A673 (cell line): ENCODE data around the gene LEMD1. TPM values are rescaled to one million over a fixed set of nuclear protein-coding genes. Genes with fewer than 3 reads are reported as not detected.

Experiments
- BruUV-seq: library from RNA; stranded (reverse); fragments of 400-500 nt; replicated peaks from 2 replicates; lab custom pipeline; 2021; lab: Mats Ljungman, UMichigan
- CTCF ChIA-PET: fragments of 300-600 bp; sonication (Branson Sonifier 250); formaldehyde crosslinking; loops from one replicate; lab custom pipeline; 2022; ENCODE audit warnings: antibody characterized with exemption; lab: Charles Lee
- POLR2A ChIA-PET: fragments of 300-600 bp; sonication (Branson Sonifier 250); formaldehyde crosslinking; loops from one replicate; lab custom pipeline; 2022; ENCODE audit warnings: antibody characterized with exemption; ENCODE audit not compliant: low non-redundant PET; lab: Charles Lee
- DNase-seq: peaks from one replicate; pipeline ENCODE4 v3.0.0-alpha.2; 2015; ENCODE audit warnings: low spot score
- H3K27ac ChIP-seq: fragments of 200-600 bp; sonication (generic); 2 replicates; pipeline ENCODE4 v1.5.1; 2016; ENCODE audit warnings: mixed run types, low read depth, mild to moderate bottlenecking, mixed read lengths, antibody characterized with exemption, low read length; ENCODE audit not compliant: poor library complexity, severe bottlenecking
- H3K27me3 ChIP-seq: fragments of 200-600 bp; sonication (generic); replicated peaks from 2 replicates; pipeline ENCODE4 v1.6.1; 2017; ENCODE audit warnings: mixed run types, low read depth, mild to moderate bottlenecking, mixed read lengths, antibody characterized with exemption, low read length; ENCODE audit not compliant: insufficient read depth, poor library complexity
- H3K36me3 ChIP-seq: fragments of 200-600 bp; sonication (generic); 2 replicates; pipeline ENCODE4 v1.6.1; 2016; ENCODE audit warnings: mixed run types, mild to moderate bottlenecking, mixed read lengths, antibody characterized with exemption, low read length; ENCODE audit not compliant: insufficient read depth, poor library complexity, severe bottlenecking
- H3K4me1 ChIP-seq: fragments of 200-600 bp; sonication (generic); 2 replicates; pipeline ENCODE4 v1.6.1; 2017; ENCODE audit warnings: mixed run types, mild to moderate bottlenecking, mixed read lengths, antibody characterized with exemption, low read length; ENCODE audit not compliant: insufficient read depth, poor library complexity, severe bottlenecking
- H3K4me3 ChIP-seq: fragments of 200-600 bp; sonication (generic); 2 replicates; pipeline ENCODE4 v1.5.1; 2016; ENCODE audit warnings: low read depth, mixed run types, mild to moderate bottlenecking, mixed read lengths, low read length; ENCODE audit not compliant: poor library complexity, severe bottlenecking
- H3K9me3 ChIP-seq: fragments of 200-600 bp; sonication (generic); 2 replicates; pipeline ENCODE4 v1.6.1; 2016; ENCODE audit warnings: mixed run types, low read depth, mild to moderate bottlenecking, mixed read lengths, antibody characterized with exemption, low read length; ENCODE audit not compliant: poor library complexity, severe bottlenecking
- EZH2 ChIP-seq: fragments of 200-600 bp; sonication (generic); IDR thresholded peaks from 2 replicates; pipeline ENCODE4 v1.6.1; 2017; ENCODE audit warnings: borderline replicate concordance, low read depth, mild to moderate bottlenecking, mixed read lengths, antibody characterized with exemption, low read length; ENCODE audit not compliant: poor library complexity, severe bottlenecking
- intact Hi-C: fragments of 100-400 bp; cut with micrococcal nuclease; formaldehyde crosslinking; loops from one replicate; pipeline ENCODE4 v1.10.0; 2022; ENCODE audit not compliant: unreplicated experiment
- total RNA-seq: library from RNA; stranded (reverse); gene quantifications from 2 replicates; pipeline ENCODE4 v1.2.3, GENCODE V29; 2021
- TF ChIP-seq, protein P1 (sequence below): fragments of 300-800, 200-600 bp; sonication (generic); conservative IDR thresholded peaks from 2 replicates; pipeline ENCODE4 v1.5.1; 2017; ENCODE audit warnings: low read depth, mild to moderate bottlenecking, antibody characterized with exemption, low read length, moderate library complexity, mixed read lengths

Gene LEMD1
- total RNA-seq, 1 experiment from 2014 or later: 1.5 TPM

DNA sequence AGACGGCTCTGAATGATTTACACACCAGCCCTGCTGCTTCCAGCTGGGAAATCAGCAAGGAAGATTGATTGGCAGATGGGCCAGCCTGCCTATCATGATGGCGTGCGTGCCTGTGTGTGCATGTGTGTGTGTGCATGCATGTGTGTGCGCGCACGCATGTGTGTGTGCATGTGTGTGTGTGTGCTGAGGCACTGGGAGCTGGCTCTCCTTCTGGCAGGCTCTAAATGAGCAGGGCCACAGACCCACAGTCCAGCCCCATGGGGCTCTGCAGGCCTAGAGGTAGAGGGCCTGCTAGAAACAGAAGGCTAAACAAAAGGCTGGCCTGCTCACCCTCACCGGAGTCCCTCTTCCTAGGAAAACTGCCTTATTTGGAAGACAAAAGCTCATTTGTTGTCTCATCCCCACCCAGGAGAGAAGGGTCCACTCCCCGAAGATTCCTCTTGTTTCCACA lies 71.1 kb downstream of the LEMD1 start:
- H3K27ac ChIP-seq: no peak overlapping the region

DNA sequence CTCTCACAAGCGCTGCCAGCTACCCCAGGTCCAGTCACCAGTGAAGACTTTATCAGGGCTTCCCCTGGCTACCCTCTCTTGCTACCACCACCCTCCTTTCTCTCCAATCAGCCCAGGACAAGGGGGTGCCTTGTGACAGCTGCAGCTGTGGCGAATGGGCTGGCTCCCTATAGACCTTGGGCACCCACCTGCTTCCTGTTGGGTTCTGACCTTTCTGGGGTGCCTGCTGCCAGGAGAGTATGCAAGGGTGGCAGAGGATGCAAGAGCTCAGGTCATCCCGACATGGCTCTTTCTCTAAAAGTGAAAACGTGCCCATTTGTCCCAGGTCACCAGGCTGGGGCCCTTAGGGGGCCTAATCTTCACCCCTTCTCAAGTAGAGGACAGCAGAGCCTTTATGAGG lies 71.7 kb downstream of the LEMD1 start:
- H3K9me3 ChIP-seq: no peaks in the 10 kb centered on the region
- no peaks in the 10 kb centered on the region for H3K36me3 ChIP-seq
- no peak overlapping the region for H3K27ac ChIP-seq
- ChIA-PET CTCF (interaction anchor here (1.1 kb wide), 2 partner anchors 135 to 174 kb away, joined by 3 to 4 read pairs; no protein-coding TSS in a partner anchor), POLR2A (no interaction called here)
- no peak for DNase-seq
- H3K4me3 ChIP-seq: no peak overlapping the region
- intact Hi-C loops: no loop called here
- peaks cover 8% of the 10 kb centered on the region for H3K4me1 ChIP-seq
- TF ChIP-seq EZH2: no peak
- TF ChIP-seq, protein P1, sequence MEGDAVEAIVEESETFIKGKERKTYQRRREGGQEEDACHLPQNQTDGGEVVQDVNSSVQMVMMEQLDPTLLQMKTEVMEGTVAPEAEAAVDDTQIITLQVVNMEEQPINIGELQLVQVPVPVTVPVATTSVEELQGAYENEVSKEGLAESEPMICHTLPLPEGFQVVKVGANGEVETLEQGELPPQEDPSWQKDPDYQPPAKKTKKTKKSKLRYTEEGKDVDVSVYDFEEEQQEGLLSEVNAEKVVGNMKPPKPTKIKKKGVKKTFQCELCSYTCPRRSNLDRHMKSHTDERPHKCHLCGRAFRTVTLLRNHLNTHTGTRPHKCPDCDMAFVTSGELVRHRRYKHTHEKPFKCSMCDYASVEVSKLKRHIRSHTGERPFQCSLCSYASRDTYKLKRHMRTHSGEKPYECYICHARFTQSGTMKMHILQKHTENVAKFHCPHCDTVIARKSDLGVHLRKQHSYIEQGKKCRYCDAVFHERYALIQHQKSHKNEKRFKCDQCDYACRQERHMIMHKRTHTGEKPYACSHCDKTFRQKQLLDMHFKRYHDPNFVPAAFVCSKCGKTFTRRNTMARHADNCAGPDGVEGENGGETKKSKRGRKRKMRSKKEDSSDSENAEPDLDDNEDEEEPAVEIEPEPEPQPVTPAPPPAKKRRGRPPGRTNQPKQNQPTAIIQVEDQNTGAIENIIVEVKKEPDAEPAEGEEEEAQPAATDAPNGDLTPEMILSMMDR: no peak
- no peaks in the 10 kb centered on the region for H3K27me3 ChIP-seq
- BruUV-seq: no TSS peak

More for the DNA sequence above, 71.1 kb downstream of the LEMD1 start:
- DNase-seq: no peak
- Histone ChIP-seq H3K27me3 (no peaks in the 10 kb centered on the region), H3K4me3 (no peak overlapping the region), H3K9me3 (no peaks in the 10 kb centered on the region), H3K4me1 (peaks cover 8% of the 10 kb centered on the region), H3K36me3 (no peaks in the 10 kb centered on the region)
- TF ChIP-seq, protein P1: no peak
- no peak for TF ChIP-seq EZH2
- CTCF ChIA-PET: interaction anchor here (1.1 kb wide), 2 partner anchors 135 to 174 kb away, joined by 3 to 4 read pairs; no protein-coding TSS in a partner anchor
- BruUV-seq: no TSS peak
- intact Hi-C loops: no loop called here
- POLR2A ChIA-PET: no interaction called here

DNA sequence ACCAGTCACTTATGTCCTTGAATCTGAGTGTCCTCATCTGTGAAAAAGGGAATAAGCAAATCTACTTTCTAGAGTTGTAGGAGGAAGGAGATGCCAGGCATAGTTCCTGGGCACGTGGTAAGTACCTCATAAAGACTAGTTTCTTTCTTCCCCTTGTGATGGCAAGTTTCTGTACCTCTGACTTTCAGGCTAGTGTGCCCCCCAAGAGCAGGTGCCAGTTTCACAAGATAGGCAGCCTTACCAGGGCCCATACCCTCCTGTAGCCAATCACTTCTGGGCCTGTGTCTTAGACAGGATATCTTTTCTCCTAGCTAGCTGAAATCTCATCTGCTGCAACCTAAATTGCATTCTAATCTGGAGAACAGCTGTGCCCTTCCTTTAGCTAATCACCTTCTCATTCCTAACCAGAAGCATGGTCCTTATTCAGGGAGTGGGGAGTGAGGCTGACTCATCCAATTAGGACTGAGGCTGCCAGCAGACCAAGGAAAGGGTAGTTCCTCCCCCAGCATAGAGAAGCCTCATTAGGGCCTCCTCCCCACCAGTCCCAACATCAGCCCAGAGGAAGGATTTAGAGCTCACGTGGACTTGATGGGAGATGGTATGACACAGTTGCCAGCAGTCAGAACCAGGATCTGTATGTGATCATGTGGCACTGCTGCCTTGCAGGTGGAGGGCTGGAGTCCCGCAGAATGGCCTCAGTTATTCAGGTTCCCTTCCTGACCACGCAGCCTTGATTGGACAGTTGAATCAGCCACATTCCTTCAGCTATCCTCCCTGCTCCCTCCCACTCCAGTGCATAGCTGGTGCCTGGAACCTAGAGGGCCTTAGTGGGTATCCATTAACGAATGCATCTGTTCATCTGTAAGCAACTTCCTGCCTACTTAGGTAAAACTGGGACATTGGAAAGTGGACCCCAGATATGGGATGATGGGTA lies 73.0 kb downstream of the LEMD1 start:
- H3K9me3 ChIP-seq: no peaks in the 10 kb centered on the region
- ChIA-PET CTCF (interaction anchor here (0.5 to 1.6 kb wide), 3 partner anchors 24 to 136 kb away, joined by 3 to 8 read pairs (median 5); no protein-coding TSS in a partner anchor), POLR2A (interaction anchor here (0.5 kb wide), 1 partner anchor 284 kb away, joined by 3 read pairs; no protein-coding TSS in a partner anchor)
- BruUV-seq: no TSS peak
- intact Hi-C loops: no loop called here
- H3K27me3 ChIP-seq: peaks cover 12% of the 10 kb centered on the region
- H3K27ac ChIP-seq: no peak overlapping the region
- TF ChIP-seq, protein P1: no peak
- TF ChIP-seq EZH2: no peak
- no peaks in the 10 kb centered on the region for H3K36me3 ChIP-seq
- peak; percentile 73 for DNase-seq
- no peak overlapping the region for H3K4me3 ChIP-seq
- peaks cover 9% of the 10 kb centered on the region for H3K4me1 ChIP-seq
